ENCODE data around the gene DNAH7. TPM values are rescaled to one million over a fixed set of nuclear protein-coding genes. Genes with fewer than 3 reads are reported as not detected.

The DNAH7 gene
- total and polyA plus RNA-seq, 2 of the 4 experiments (the other 2 are of a cell fraction), result 0.22 to 0.36 TPM

- Histone ChIP-seq H4K20me1 (ENCODE audit: insufficient read depth, low read length) (no peaks in the 10 kb centered on the region), H3K23ac (ENCODE audit: low read depth, low read length) (no peak overlapping the region), H4K8ac (ENCODE audit: low read depth in 2 of 2, low read length in 2 of 2) (no peak overlapping the region), H3K4me1 (ENCODE audit: control insufficient read depth, insufficient read depth, low read length) (no peaks in the 10 kb centered on the region), H2BK20ac (ENCODE audit: low read depth, low read length) (no peak overlapping the region), H2BK120ac (ENCODE audit: low read depth, low read length) (no peak overlapping the region), H4K91ac (ENCODE audit: insufficient read depth, low read depth, low read length) (no peak overlapping the region), H3K9me3 (ENCODE audit: control insufficient read depth, insufficient read depth, low read length) (peaks cover 3% of the 10 kb centered on the region; the same call in 1 of the 2 replicates), H3K9ac (ENCODE audit: low read depth, low read length) (no peak overlapping the region), H3K14ac (replicated peaks; ENCODE audit: low read depth, low read length) (no peak overlapping the region), H3K27ac (ENCODE audit: insufficient read depth, low read length) (no peak overlapping the region), H3K79me1 (ENCODE audit: low read depth in 1 of 2, low read length in 2 of 2) (peaks cover 28% of the 10 kb centered on the region in 2 experiments), H3K4ac (ENCODE audit: low read depth, low read length) (no peak overlapping the region), H2AK9ac (replicated peaks; ENCODE audit: low read depth, low read length, poor library complexity) (no peak overlapping the region), H3K9me1 (ENCODE audit: insufficient read depth, low read length) (no peaks in the 10 kb centered on the region), H2AK5ac (ENCODE audit: low read depth, low read length) (no peak overlapping the region), H3K4me2 (ENCODE audit: low read depth, low read length) (no peak overlapping the region), H4K5ac (ENCODE audit: low read depth, low read length) (no peak overlapping the region), H3K4me3 (ENCODE audit: insufficient read depth, low read depth, low read length) (no peak overlapping the region), H3K27me3 (ENCODE audit: control insufficient read depth, insufficient read depth, low read length) (no peaks in the 10 kb centered on the region), H3K18ac (ENCODE audit: low read depth, low read length) (no peak overlapping the region), H2BK5ac (ENCODE audit: low read depth, low read length, poor library complexity, severe bottlenecking) (no peak overlapping the region), H2AFZ (replicated peaks; ENCODE audit: low read length, poor library complexity) (no peak overlapping the region), H3K56ac (ENCODE audit: extremely low read depth, insufficient read depth, low read length) (no peak overlapping the region), H3K36me3 (ENCODE audit: control insufficient read depth, insufficient read depth, low read length) (peaks cover 4% of the 10 kb centered on the region; the same call in 1 of the 2 replicates), H2BK15ac (ENCODE audit: low read depth, low read length) (no peak overlapping the region)
- POLR2A ChIA-PET (ENCODE audit: unreplicated experiment), result no interaction called here
- CTCF ChIA-PET, result interaction anchor here (0.7 kb wide), 1 partner anchor 14 kb away, joined by 3 read pairs; no protein-coding TSS in a partner anchor
- ATAC-seq (ENCODE audit: low read depth) (no peak), DNase-seq (no peak)
- dilution Hi-C loops (cut with HindIII; ENCODE audit: low sequenced_read_pairs, unreplicated experiment), result no loop called here
- no TSS peak for BruUV-seq (replicated peaks)
- intact Hi-C loops (cut with micrococcal nuclease), result no loop called here
- WGBS, 2 experiments (ENCODE audit: extremely low coverage in 2 of 2, insufficient read length in 1 of 2), result no CpG with 5 or more reads among the region's 1 CpG
- TF ChIP-seq CHD1 (IDR thresholded peaks at IDR 0.05; ENCODE audit: low read depth, low read length) (no peak), NFE2L2 (IDR thresholded peaks at IDR 0.05; ENCODE audit: low read depth, low read length) (no peak), RAD21 (IDR thresholded peaks at IDR 0.05; ENCODE audit: low read length) (no peak), ELK1 (IDR thresholded peaks at IDR 0.05; ENCODE audit: borderline replicate concordance, low read depth, low read length) (no peak), USF2 (IDR thresholded peaks at IDR 0.05; ENCODE audit: low read depth, low read length) (no peak), RCOR1 (IDR thresholded peaks at IDR 0.05; ENCODE audit: insufficient replicate concordance, low read length) (no peak)
- in situ Hi-C loops (cut with MboI; ENCODE audit: low sequenced_read_pairs), result no loop called here
These were observed 372.6 kb downstream of the DNAH7 start for GRCh38 chr2:195696012-195696411.

Measured in IMR-90 (cell line).